ENCODE results near the gene OSGIN1.

GRCh38 chr16:84000989-84001642, 48.1 kb downstream of the OSGIN1 start:
- no peak for TF ChIP-seq CTCF (IDR thresholded peaks at IDR 0.05)
- TF ChIP-seq EP300 (IDR thresholded peaks at IDR 0.05) = no peak
